Measurements from ENCODE around the gene VTI1A. TPM values are rescaled to one million over a fixed set of nuclear protein-coding genes. Genes with fewer than 3 reads are reported as not detected.

The VTI1A gene
- total and polyA plus RNA-seq, 7 donors, result 9.9 to 31.5 (median 20.1) TPM

DNA sequence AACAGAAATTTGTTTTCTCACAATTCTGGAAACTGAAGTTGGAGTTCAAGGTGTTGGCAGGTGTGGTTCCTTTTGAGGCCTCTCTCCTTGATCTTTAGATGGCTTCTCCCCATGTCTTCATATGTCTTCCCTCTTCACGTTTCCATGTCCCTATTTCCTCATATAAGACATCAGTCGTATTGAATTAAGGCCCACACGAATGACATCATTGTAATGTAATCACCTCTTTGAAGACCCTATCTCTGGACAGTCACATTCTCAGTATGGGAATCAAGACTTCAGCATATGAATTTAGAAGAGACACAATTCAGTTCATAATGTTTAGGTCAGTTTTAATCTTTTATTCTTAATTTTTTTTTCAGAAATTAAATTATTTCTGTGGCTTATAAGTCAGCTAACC is 19.8 kb downstream of the VTI1A start:
- H3K36me3 ChIP-seq (ENCODE audit: insufficient read depth in 1 of 2, low read depth in 1 of 2), result peaks cover 5 to 35% of the 10 kb centered on the region in 2 donors

DNA sequence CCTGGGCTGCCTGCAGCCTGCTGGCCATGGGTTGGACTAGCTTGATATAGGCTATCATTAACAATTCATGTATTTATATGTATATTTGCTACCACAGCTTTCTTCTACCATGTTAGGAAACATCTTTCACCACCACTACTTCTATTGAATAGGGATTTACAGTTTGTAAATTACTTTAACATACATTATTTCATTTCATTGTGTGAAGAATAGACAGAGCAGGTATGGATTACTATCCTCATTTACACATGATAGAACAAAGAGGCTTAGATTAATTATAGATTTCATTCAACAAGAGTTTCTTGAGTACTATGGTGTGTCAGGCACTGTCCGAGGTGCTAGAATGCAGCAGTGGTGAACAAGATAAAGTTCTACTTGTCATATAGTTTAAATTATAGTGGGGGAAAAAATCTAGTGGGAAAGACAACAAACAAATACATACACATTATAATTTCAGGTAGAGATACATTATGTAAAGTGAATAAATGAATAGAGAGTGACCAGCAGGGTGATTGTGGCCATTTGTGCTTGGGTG is 20.6 kb downstream of the VTI1A start:
- Histone ChIP-seq H3K27ac (no peak overlapping the region), H3K36me3 (ENCODE audit: insufficient read depth in 1 of 2, low read depth in 1 of 2) (peaks cover 5 to 35% of the 10 kb centered on the region in 2 donors)

More for the DNA sequence above, 19.8 kb downstream of the VTI1A start:
- Histone ChIP-seq H3K27me3 (ENCODE audit: insufficient read depth in 3 of 3, low read length in 2 of 3) (no peaks in the 10 kb centered on the region), H3K9me3 (no peaks in the 10 kb centered on the region), H3K4me1 (no peaks in the 10 kb centered on the region), H3K4me3 (no peak overlapping the region), H3K27ac (no peak overlapping the region)
- 85 to 91% (median 86%) methylated on average over 3 of the region's 3 CpGs for WGBS, 3 donors
- TF ChIP-seq, protein P1, sequence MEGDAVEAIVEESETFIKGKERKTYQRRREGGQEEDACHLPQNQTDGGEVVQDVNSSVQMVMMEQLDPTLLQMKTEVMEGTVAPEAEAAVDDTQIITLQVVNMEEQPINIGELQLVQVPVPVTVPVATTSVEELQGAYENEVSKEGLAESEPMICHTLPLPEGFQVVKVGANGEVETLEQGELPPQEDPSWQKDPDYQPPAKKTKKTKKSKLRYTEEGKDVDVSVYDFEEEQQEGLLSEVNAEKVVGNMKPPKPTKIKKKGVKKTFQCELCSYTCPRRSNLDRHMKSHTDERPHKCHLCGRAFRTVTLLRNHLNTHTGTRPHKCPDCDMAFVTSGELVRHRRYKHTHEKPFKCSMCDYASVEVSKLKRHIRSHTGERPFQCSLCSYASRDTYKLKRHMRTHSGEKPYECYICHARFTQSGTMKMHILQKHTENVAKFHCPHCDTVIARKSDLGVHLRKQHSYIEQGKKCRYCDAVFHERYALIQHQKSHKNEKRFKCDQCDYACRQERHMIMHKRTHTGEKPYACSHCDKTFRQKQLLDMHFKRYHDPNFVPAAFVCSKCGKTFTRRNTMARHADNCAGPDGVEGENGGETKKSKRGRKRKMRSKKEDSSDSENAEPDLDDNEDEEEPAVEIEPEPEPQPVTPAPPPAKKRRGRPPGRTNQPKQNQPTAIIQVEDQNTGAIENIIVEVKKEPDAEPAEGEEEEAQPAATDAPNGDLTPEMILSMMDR (IDR thresholded peaks at IDR 0.05), result no peak
- ATAC-seq, result no peak
- intact Hi-C loops (cut with DNase I), result no loop called here
- no peak for DNase-seq

DNA sequence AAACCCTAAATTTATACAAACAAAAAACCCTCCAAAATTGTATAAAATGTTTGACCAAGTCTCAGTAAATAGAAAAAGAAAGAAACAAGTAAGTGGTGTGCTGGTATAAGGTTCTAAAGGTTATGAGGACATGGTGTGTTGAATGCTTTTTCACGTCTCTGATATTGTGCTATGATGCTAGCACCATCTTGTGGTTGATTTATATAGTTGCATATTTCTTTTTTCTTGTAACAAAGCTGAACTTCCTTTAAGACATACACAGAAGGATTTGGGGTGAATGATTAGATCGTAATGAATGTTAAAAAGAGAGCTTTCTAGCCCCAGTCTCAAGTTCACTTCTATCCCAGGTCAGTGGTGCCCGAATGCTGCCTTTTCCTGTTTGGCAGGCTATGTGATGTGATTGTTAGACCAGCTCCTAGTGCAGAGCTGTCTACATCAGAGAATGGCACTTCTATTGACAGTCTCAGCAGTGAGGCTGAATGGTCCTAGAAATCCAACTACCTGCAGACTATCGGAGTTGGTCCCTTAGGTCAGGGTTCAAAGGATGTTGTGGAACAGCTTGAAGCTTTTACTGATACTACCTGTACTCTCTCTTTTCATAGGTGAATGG is 25.0 kb downstream of the VTI1A start:
- no peak overlapping the region for H3K27ac ChIP-seq
- peaks cover 0 to 8% of the 10 kb centered on the region in 2 donors for H3K36me3 ChIP-seq (ENCODE audit: insufficient read depth in 1 of 2, low read depth in 1 of 2)
- no peaks in the 10 kb centered on the region for H3K4me1 ChIP-seq
- no peaks in the 10 kb centered on the region for H3K27me3 ChIP-seq (ENCODE audit: insufficient read depth in 3 of 3, low read length in 2 of 3)
- TF ChIP-seq, protein P1 (IDR thresholded peaks at IDR 0.05), result peak; percentile 69
- H3K4me3 ChIP-seq, result no peak overlapping the region
- 28 to 37% (median 34%) methylated on average over 4 of the region's 4 CpGs for WGBS, 3 donors
- DNase-seq (no peak), ATAC-seq (peak in 3 of 4 donors; percentile 71 to 85 (median 72))
- intact Hi-C loops (cut with DNase I), result loop anchor here in 1 of 2 donors (5.0 kb wide), 1 partner anchor 915 kb away; no protein-coding TSS in a partner anchor
- H3K9me3 ChIP-seq, result no peaks in the 10 kb centered on the region

More for the DNA sequence above, 20.6 kb downstream of the VTI1A start:
- TF ChIP-seq, protein P1 (IDR thresholded peaks at IDR 0.05), result no peak
- Histone ChIP-seq H3K27me3 (ENCODE audit: insufficient read depth in 3 of 3, low read length in 2 of 3) (no peaks in the 10 kb centered on the region), H3K9me3 (no peaks in the 10 kb centered on the region), H3K4me1 (no peaks in the 10 kb centered on the region), H3K4me3 (no peak overlapping the region)
- 90 to 95% (median 94%) methylated on average over 1 of the region's 1 CpG for WGBS, 3 donors
- DNase-seq (no peak), ATAC-seq (no peak)
- intact Hi-C loops (cut with DNase I), result no loop called here

DNA sequence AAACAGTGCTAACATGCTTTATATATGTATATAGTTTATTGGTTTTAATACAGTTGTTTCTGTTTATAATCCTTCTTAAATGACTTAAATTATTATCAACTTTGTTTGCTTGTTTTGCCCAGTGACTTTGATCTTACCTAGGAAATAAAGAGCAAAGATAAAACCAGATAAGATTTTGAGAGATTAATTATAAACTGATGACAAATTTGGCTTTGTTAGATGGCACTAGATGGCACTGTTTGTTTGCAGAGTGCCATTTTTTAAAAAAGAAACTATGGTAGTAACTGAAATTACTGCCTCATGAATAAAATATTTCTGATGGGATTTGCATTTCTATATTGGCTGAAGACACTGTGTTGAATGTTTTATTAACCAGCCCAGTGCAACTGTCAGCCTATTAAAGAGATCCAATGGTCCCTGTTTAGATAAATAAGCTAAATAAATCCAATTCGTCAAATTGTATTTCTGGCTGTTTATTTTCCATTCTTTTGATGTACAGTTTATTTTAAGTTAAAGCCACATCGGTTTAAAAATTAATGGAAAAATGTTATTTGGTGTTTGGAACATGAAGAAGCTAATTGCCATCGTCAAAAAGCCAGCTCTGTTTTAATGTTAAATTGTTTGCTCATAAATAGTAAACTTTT is 28.7 kb downstream of the VTI1A start:
- H3K36me3 ChIP-seq (ENCODE audit: insufficient read depth in 1 of 2, low read depth in 1 of 2), result no peaks in the 10 kb centered on the region
- ATAC-seq (no peak), DNase-seq (no peak)
- H3K27ac ChIP-seq, result no peak overlapping the region
- intact Hi-C loops (cut with DNase I), result no loop called here
- H3K4me3 ChIP-seq, result no peak overlapping the region
- WGBS, 3 donors, result 79 to 88% (median 86%) methylated on average over 3 of the region's 3 CpGs
- TF ChIP-seq, protein P1 (IDR thresholded peaks at IDR 0.05), result peak; percentile 32
- H3K9me3 ChIP-seq, result no peaks in the 10 kb centered on the region
- no peaks in the 10 kb centered on the region for H3K4me1 ChIP-seq
- no peaks in the 10 kb centered on the region for H3K27me3 ChIP-seq (ENCODE audit: insufficient read depth in 3 of 3, low read length in 2 of 3)
